ENCODE results near the gene VSTM5.

Gene VSTM5

GRCh38 chr11:93842034-93842433, 8.4 kb downstream of the VSTM5 start:
- DNase-seq: no peak

DNA sequence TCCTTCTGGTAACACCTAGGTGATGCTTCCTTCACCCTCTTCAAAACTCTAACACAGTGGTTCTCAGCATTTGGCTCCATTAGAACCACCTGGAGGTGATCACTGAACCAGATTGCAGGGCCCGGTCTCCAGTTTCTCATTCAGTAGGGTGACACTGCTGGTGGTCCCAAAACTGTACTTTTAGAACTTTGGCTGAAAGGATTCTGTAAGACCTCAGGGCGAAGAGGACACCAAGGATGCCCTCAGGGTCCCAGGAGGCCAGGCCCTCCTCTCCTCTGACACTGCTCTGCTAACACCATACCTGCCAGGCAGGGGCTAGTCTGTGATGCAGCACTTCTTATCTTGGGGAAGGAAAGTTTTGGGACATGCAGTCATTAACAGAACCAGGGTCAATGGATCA, 9.0 kb downstream of the VSTM5 start:
- DNase-seq: no peak

DNA sequence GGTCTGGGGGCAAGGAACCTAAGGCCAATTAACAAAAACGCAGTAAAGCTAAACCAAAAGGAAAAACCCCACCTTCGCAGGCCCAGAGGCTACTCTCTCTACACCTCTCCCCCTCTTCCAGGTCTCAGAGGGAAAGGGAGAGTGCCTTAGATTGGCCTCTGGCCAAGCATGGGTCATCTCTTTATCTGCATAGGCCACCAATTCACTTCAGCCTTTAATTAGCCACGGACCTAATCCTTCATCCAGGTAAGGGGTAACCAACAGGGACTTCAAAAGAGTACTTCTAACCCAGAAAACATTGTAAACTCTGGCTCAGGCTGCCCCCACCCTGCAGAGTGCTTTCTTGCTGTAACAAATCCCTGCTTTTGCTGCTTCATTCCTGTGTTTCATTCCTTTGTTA, 9.4 kb downstream of the VSTM5 start:
- DNase-seq: no peak

DNA sequence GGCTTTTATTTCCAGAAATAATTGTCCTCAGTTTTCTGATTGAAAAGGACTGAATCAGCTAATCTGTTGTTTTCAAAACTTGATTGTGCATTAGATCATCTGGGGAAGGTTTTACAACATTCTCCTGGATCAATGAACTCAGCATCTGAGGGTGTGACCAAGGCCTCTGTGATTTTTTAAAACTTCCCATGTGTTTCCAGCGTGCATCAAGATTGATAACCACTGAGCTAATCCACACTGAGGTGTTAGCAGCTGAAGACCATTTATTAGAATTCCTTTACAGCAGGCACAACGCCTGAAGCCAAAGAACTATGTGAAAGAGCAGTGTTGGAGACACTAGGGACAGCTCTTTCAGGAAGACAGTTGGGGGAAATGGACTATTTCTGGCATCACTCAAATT, 10.2 kb downstream of the VSTM5 start:
- no peak for DNase-seq

DNA sequence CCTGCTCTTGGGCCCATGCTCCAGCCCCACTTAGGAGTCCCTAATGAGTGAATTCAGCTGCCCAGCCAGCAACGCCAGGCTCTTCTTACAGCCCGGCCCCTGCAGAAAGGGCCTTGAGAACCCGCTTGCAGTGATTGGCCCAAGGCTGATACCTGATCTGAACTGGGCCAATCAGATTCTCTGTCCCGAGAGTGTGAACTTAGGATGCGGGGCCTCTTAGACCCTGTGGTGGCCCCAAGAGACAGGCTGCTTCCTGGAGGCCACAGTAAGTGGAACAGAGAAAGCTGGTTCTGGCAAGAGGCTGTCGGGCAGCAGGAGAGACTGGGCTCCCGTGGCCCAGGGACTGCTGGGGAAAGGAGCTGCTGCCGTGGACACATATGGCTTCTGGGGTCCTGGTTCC, 11.5 kb downstream of the VSTM5 start:
- no peak for DNase-seq

DNA sequence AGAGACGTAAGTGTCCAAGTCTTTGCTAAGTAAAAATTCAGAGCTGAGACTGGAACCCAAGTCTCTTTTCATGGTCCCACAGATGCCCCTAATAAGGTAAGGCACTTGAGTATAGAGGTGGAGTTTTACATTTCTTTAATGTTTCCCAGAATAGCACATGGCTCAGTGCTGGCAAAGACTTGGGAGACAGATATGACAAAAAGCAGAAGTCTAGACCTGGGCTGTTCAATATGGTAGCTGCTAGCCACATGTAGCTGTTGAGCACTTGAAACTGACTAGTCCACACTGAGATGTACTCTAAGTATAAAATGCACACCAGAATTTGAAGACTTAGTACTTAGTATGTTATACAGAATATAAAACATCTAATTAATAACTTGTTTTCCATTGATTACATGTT, 17.6 kb downstream of the VSTM5 start:
- no peak for DNase-seq

DNA sequence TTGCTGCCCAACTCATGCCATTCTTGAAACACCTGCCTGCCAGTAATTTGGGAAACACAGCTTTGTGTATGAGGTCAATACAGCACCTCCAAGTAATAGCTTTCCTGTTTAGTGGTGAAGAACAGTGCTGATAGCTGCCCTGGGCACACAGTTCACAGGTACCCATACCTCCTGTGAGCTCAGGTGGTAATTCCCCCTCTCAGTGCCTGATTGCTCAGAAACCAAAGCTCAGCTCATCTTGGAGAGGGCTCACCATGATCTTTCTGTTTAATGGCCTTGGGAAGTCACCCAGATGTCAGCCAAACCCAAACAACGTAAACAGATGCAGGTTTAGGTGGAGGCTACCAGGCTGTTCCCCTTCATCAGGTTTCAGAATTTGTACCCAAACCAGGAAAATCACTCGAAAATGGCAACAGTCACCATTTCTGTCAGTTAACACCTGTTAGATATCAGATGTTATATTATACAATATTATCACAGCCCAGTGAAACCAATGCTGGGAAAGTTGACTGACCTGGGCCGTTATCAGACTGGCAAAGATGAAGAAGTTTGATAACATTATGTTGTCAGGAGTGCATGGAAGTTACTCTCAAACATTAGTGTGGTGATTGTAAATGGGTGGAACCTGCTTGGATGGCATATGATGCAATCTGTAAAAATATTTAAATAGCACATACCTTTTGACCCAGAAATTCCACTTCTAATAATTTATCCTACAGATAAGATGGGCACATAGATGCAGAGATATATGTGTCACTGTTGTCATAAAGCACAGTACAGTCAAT, 18.9 kb downstream of the VSTM5 start:
- no peak for DNase-seq

DNA sequence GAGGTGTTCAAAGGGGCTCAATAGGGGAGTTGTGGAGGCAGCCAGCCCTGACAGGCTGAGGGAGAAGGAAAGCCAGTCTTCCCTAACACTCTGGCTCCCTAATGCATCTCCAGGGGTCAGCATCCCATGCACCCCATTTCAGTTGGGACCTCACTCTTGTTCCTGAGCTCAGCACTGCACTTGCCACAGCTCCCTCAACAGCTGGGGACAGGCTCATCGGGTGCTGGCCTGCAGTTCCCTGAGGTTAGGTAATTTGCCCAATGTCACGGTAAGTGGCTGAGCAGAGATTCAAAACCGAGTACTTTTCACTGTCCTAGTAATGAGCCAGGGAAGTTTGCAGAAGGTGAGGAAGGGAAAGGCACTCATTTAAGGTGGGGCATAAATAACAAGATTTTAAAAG, 20.8 kb downstream of the VSTM5 start:
- DNase-seq: no peak

- no peak for DNase-seq
These were observed 23.1 kb downstream of the VSTM5 start for GRCh38 chr11:93827363-93827762.

- DNase-seq: no peak
These were observed 27.2 kb downstream of the VSTM5 start for GRCh38 chr11:93823210-93823609.

DNA sequence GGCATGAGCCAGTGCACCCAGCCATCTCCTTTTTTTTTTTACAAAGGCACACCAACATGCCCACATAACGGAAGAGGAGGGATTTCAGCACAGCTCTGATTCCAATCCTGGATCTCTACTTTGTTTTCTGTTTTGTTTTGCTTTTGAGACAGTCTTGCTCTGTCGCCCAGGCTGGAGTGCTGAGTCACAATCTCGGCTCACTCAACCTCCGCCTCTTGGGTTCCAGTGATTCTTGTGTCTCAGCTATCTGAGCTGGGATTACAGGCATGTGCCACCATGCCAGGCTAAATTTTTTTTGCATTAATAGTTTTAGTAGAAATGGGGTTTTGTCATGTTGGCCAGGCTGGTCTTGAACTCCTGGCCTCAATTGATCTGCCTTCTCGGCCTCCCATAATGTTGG, 28.1 kb downstream of the VSTM5 start:
- DNase-seq: no peak

- no peak for DNase-seq
These were observed 28.8 kb downstream of the VSTM5 start for GRCh38 chr11:93821617-93822016.

GRCh38 chr11:93820847-93821246, 29.6 kb downstream of the VSTM5 start:
- no peak for DNase-seq

DNA sequence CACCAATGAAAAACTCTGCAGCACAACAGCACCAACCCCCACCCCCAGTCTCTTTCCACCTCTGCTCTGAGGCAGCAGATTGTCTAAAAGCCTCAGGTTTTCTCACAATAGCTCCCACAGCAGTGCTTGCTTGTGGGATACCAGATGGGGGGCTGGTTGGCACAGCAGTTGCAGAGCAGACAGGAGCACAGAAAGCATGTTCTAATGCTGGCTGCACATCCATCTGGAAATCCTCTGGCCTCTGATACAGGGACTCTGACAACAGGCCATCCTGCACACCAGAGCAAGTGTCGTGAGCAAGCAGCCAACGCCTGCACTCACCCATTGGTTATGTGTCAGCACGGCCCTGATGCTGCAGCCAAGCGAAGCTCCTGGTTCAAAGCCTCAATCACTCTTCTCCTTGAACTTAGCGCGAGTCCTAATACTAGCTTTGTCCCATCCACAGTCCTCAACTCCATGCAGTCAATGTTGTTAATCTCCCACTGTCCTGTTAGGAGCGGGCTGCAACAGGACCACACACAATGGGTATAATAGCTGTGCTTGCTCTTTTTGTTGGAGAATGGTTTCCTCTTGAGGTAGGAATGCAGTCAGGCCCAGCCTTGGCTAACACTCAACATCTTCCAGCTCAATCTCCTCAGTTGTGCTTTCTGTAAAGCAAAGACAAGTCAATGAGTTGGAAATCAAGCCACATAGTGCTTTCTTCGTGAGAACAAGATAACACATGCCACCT, 30.3 kb downstream of the VSTM5 start:
- DNase-seq: no peak

DNA sequence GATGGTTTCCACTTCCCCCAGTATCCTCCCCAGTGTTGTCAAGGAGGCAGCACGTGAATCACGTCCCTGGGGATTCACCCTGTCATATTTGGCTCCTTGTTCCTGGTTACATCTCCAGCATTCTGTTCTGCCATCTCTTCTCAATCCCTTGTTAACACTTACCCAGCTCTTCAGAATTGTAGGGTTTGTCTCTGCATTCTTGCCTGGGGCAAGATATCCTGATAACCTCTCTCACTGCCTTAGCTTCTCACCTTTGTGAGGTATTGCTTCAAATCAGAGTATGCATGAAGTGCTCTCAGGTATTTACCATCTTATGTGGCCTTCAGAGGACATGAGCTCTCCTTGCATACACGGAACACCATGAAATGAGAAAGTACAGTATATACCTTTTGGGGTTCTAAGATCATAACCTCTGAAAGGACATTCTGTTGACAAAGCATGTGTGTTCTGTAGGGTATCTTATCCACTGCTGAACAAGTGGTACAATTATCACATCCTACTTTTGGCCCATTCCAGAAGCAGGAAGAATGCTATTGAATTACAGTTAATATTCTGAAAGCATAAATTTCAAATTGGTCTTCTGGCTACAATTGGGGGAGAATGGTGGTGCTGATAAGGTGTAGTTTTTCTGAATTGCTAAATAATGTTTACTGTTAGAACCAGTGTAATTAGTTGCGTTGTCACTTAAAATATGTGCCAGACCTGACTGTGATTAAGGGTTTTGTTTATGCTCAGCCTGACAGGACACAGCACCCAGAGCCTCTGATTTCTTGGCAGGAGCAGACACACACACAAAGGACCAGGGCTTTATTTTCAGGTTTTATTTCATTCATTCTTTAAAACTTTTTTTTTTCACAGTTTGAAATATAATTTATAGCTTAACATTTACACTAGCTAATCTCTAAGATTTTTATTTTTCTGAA, 32.7 kb downstream of the VSTM5 start:
- DNase-seq: no peak

- no peak for DNase-seq
These were observed 35.3 kb downstream of the VSTM5 start for GRCh38 chr11:93814966-93815633.

DNA sequence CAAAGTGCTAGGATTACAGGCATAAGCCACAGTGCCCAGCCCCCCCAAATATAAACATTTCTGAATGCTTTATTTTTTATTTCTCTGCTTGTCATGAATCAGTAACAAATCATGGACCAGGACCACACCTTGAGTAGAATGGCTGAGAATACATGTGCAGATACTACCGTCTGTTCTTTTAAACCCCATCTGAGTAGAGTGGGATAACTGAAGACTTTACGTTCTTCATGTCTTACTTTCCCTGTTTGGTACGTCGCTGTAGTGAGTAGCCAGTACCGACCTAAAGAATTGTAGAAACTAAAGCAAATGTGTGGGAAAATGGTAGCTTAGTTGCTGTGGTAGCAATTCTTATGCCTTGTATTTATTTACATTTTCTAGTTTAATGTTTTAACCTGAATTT, 36.4 kb downstream of the VSTM5 start:
- no peak for DNase-seq

DNA sequence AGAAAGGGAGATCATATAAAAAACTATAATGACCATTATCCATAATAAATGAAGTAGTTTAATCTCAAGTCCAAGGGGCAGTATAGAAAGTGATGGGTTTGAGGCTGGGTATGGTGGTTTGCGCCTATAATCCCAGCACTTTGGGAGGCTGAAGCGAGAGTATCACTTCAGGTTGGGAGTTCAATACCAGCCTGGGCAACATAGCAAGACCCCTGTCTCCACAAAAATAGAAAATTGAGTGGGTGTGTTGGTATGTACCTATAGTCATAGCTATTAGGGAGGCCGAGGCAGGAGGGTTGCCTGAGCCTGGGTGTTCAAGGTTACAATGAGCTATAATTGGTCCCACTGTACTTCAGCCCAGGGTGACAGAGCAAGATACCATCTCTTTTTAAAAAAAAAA, 42.4 kb downstream of the VSTM5 start:
- no peak for DNase-seq

DNA sequence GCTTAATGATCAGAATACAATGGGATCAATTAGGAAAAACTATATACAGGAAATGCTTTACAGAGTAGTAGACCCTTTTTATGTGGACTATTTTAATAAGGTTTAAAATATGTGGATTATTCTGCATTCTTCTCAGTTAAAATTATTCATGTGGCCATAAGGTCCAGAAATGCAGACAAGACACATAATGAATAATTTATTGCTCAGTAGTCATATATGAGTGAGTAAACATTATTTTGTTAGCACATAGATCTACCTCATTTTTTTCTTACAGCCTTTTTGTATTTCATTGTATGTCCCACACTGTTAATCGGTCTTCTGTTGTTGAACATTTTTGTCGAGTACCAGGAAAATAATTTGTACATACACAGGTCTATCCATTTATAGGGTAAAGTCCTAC, 45.5 kb downstream of the VSTM5 start:
- DNase-seq: no peak

DNA sequence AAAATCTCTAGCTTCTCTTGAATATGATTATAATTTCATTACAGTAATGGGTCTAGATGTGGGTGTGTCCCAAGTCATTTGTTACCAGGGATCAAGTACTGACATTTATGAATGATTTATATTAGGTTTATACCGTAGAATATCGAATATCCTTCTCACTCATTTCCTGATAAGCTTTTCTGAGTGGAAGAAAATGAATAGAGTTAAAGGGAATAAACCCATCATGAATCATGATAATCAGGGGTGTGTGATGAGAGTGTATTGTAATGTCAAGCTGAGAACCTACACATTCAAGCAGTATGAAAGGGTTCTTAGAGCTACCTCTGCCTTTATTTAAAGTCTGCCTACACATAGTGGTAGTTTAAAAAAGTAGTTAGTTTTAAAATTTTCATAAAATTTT, 49.1 kb downstream of the VSTM5 start:
- no peak for DNase-seq

GRCh38 chr11:93796441-93797231, 53.8 kb downstream of the VSTM5 start:
- DNase-seq: no peak

DNA sequence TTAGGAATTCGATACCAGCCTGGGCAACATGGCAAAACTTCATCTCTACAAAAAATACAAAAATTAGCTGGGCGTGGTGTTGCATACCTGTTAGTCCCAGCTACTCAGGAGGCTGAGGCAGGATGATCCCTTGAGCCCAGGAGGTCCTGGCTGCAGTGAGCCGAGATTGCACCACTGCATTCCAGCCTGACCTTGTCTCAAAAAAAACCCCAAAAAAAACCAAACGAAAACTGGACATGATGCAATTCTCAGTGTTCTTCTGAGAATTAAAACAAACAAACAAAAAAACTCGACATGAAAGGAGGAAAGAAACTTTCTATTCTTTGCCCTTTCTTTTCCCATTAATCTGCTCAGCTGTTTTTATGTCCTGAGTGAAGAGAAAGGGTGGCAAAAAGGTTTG, 58.9 kb downstream of the VSTM5 start:
- DNase-seq: no peak
